Vagina (tissue), 2 donors: ENCODE data around the gene NLRP7.

Experiments
- POLR2A ChIP-seq, 2 donors: fragments of 450-650 bp; IDR thresholded peaks; one replicate each; pipeline ENCODE4 v1.6.1; 2017; ENCODE audit warnings: antibody characterized with exemption in 2 of 2, mild to moderate bottlenecking in 2 of 2, moderate library complexity in 2 of 2
- TF ChIP-seq, protein P1 (sequence below), 3 experiments: fragments of 450-650 bp in 2 of 3; fragments of 200-600 bp in 1 of 3; sonication (generic) in 1 of 3; IDR thresholded peaks; one replicate each; pipeline ENCODE4 v1.5.1; 2017 to 2019; ENCODE audit warnings: antibody characterized with exemption in 3 of 3, mild to moderate bottlenecking in 2 of 3, moderate library complexity in 2 of 3

GRCh38 chr19:54938906-54939305, 8.4 kb downstream of the NLRP7 start:
- TF ChIP-seq, protein P1, sequence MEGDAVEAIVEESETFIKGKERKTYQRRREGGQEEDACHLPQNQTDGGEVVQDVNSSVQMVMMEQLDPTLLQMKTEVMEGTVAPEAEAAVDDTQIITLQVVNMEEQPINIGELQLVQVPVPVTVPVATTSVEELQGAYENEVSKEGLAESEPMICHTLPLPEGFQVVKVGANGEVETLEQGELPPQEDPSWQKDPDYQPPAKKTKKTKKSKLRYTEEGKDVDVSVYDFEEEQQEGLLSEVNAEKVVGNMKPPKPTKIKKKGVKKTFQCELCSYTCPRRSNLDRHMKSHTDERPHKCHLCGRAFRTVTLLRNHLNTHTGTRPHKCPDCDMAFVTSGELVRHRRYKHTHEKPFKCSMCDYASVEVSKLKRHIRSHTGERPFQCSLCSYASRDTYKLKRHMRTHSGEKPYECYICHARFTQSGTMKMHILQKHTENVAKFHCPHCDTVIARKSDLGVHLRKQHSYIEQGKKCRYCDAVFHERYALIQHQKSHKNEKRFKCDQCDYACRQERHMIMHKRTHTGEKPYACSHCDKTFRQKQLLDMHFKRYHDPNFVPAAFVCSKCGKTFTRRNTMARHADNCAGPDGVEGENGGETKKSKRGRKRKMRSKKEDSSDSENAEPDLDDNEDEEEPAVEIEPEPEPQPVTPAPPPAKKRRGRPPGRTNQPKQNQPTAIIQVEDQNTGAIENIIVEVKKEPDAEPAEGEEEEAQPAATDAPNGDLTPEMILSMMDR (IDR thresholded peaks at IDR 0.05) = no peak
- no peak for TF ChIP-seq POLR2A (IDR thresholded peaks at IDR 0.05)
